ENCODE data around the gene ARPP21.

ARPP21 gene

GRCh38 chr3:35743218-35743617 lies 103.9 kb downstream of the ARPP21 start (continued):
- no peak for TF ChIP-seq ZBTB11 (tag by site-specific recombination; conservative IDR thresholded peaks at IDR 0.05; ENCODE audit: low read depth)
- TF ChIP-seq OVOL3 (tag by site-specific recombination; IDR thresholded peaks at IDR 0.05), result no peak
- no peak for TF ChIP-seq TCF7L2 (IDR thresholded peaks at IDR 0.05; ENCODE audit: borderline replicate concordance, low read depth, low read length)
- TF ChIP-seq ZBTB49 (tag by site-specific recombination; IDR thresholded peaks at IDR 0.05; ENCODE audit: low read depth), result no peak
- TF ChIP-seq ZNF157 (tag by site-specific recombination; IDR thresholded peaks at IDR 0.05), result no peak
- no peak for TF ChIP-seq ZNF280D (tag by site-specific recombination; IDR thresholded peaks at IDR 0.05)
- no peak for TF ChIP-seq ZNF214 (tag by site-specific recombination; IDR thresholded peaks at IDR 0.05; ENCODE audit: borderline replicate concordance)
- TF ChIP-seq GFI1B (tag by site-specific recombination; IDR thresholded peaks at IDR 0.05), result no peak
- TF ChIP-seq ZNF394 (tag by site-specific recombination; IDR thresholded peaks at IDR 0.05; ENCODE audit: borderline replicate concordance), result no peak
- no peak for TF ChIP-seq ZNF169 (tag by site-specific recombination; IDR thresholded peaks at IDR 0.05)
- TF ChIP-seq ZNF398 (tag by site-specific recombination; IDR thresholded peaks at IDR 0.05), result no peak

- Histone ChIP-seq H3K27ac (ENCODE audit: extremely low read depth, low read depth, low read length) (no peak overlapping the region), H3K9me3 (ENCODE audit: control insufficient read depth, insufficient read depth, low read depth, low read length) (no peaks in the 10 kb centered on the region), H3K4me1 (ENCODE audit: control insufficient read depth, insufficient read depth, low read length) (no peaks in the 10 kb centered on the region), H3K4me3 (ENCODE audit: low read depth, low read length) (no peak overlapping the region), H3K36me3 (ENCODE audit: control insufficient read depth in 2 of 2, insufficient read depth in 1 of 2, low read length in 2 of 2) (no peaks in the 10 kb centered on the region)
- ChIA-PET CTCF (no interaction called here), POLR2A (no interaction called here)
- TF ChIP-seq ZNF514 (tag by site-specific recombination; IDR thresholded peaks at IDR 0.05), result no peak
- no peak for TF ChIP-seq ZBTB21 (tag by site-specific recombination; IDR thresholded peaks at IDR 0.05)
- no peak for TF ChIP-seq YY1 (tag by site-specific recombination; IDR thresholded peaks at IDR 0.05)
- TF ChIP-seq ZNF600 (tag by site-specific recombination; IDR thresholded peaks at IDR 0.05), result no peak
- no peak for TF ChIP-seq GLI4 (tag by site-specific recombination; IDR thresholded peaks at IDR 0.05)
- TF ChIP-seq PRDM1 (tag by site-specific recombination; IDR thresholded peaks at IDR 0.05), result no peak
- no peak for TF ChIP-seq ZNF654 (tag by site-specific recombination; IDR thresholded peaks at IDR 0.05; ENCODE audit: low read depth)
- TF ChIP-seq PRDM2 (tag by site-specific recombination; IDR thresholded peaks at IDR 0.05; ENCODE audit: borderline replicate concordance), result no peak
- no peak for TF ChIP-seq ZNF670 (tag by site-specific recombination; IDR thresholded peaks at IDR 0.05; ENCODE audit: low read depth)
Measured at GRCh38 chr3:35744419-35744818, 105.1 kb downstream of the ARPP21 start.
